ENCODE data around the gene LAMTOR2.
A peak's percentile ranks its signal among the peaks of the same experiment; 100 is the strongest.

The LAMTOR2 gene

DNA sequence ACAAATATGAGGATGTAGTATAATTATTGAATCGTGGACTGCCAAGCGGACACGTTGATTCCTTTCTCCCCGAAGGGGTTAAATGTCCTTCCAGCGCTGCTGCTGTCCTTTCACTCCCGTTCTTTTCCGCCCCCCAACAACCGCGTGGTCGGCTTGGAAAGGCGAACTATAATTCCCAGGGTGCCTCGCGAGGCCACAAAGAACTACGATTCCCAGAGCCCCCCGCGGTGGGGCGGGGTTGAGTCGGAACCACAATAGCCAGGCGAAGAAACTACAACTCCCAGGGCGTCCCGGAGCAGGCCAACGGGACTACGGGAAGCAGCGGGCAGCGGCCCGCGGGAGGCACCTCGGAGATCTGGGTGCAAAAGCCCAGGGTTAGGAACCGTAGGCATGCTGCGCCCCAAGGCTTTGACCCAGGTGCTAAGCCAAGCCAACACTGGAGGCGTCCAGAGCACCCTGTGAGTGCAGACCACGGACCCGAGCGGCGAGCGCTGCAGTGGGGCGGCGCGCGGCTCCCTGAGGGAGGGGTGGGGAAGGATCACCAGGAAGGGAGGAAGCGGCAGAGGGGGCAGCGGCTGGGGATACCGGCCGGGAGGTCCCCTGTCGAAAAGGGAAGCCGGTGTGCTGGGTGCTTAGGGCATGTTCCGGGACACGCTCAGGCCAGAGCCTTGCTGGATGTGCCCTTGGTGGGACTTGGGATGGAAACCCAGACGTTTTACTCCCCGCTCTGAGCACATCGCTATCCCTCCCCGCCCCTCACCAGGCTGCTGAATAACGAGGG lies at the start of gene LAMTOR2:
Gene LAMTOR2, plus strand, starts transcription at position 283 of the 781 bp plus-strand sequence. Its CDS starts 108 bp downstream, at position 391.
- TF ChIP-seq, protein P1, sequence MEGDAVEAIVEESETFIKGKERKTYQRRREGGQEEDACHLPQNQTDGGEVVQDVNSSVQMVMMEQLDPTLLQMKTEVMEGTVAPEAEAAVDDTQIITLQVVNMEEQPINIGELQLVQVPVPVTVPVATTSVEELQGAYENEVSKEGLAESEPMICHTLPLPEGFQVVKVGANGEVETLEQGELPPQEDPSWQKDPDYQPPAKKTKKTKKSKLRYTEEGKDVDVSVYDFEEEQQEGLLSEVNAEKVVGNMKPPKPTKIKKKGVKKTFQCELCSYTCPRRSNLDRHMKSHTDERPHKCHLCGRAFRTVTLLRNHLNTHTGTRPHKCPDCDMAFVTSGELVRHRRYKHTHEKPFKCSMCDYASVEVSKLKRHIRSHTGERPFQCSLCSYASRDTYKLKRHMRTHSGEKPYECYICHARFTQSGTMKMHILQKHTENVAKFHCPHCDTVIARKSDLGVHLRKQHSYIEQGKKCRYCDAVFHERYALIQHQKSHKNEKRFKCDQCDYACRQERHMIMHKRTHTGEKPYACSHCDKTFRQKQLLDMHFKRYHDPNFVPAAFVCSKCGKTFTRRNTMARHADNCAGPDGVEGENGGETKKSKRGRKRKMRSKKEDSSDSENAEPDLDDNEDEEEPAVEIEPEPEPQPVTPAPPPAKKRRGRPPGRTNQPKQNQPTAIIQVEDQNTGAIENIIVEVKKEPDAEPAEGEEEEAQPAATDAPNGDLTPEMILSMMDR (conservative IDR thresholded peaks at IDR 0.05; ENCODE audit: low read depth, low read length) = no peak
- peak within 1 kb of the TSS; percentile 99 for H3K4me3 ChIP-seq (ENCODE audit: low read length)
- DNase-seq (ENCODE audit: low read depth) = peak; percentile 85

DNA sequence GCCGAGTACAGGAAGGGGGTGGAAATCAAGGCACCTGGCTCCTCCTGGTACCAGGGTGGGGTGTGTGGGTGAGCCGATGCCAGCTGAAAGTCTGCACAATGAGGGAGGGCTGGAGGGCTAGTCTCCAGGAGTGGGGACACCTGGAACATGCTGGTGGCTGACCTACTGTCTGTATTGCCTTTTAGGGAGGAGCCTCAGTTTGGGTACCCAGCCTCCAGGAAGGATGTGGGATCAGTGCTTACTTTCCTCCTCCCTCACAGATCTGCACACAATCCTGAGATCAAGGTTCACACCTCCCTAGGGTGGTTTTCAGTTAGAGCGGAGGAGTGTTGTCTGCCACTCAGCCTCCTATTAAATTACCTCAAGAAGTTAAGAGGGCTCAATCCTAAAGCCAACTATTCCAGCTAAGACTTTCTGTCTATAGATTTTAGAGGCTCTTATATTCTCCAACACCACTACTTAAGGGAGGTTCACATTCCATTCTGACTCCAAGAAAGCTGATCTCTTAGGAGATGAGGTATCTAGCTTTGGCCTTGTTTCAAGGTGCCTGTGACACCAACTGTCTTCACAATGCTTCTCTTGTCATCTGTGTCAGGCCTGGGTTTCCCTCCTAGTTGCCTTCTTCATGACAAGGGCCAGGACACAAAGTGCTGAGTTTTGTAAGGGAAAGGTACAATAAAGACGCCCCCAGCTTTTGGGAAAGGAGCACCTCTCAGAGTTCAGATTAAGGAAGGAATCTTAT lies 49.6 kb upstream of the LAMTOR2 start:
- DNase-seq (ENCODE audit: low read depth) = no peak
- no peak overlapping the region for H3K4me3 ChIP-seq (ENCODE audit: low read length)
- TF ChIP-seq, protein P1 (conservative IDR thresholded peaks at IDR 0.05; ENCODE audit: low read depth, low read length) = no peak

DNA sequence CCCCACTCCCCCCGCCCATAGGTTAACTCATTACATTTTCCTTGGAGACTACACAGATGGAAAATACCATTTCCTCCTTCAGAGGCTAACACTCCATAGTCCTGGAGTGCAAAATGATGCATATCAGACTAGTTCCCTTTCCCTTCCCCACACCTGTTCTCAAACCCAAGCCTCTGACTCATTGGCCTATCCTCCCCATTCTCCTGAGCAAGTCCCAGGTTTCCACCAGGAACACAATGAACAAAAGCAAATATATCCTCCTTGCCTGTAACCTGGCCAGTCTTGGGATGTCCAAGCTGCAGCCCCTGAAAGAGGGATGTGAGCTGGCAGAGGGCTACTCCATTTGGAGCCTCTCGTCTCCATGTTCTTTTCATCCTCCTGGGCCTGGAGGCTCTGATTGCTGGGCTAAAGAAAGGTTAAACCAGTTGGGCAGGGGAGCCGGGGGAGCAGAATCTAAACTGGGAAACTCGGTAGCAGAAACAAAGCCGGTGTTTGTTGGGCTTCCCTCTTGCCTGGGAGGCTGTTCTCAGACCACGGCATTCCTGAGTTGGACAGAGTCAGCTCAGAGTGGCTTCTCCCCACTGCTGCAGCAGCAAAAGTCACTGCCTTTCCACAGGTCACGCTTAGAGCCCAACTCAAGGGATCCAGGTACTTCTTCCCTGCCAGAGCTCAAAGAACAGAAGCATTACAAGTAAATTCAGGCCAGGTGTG lies 47.8 kb upstream of the LAMTOR2 start:
- TF ChIP-seq, protein P1 (conservative IDR thresholded peaks at IDR 0.05; ENCODE audit: low read depth, low read length) = no peak
- no peak overlapping the region for H3K4me3 ChIP-seq (ENCODE audit: low read length)
- no peak for DNase-seq (ENCODE audit: low read depth)

DNA sequence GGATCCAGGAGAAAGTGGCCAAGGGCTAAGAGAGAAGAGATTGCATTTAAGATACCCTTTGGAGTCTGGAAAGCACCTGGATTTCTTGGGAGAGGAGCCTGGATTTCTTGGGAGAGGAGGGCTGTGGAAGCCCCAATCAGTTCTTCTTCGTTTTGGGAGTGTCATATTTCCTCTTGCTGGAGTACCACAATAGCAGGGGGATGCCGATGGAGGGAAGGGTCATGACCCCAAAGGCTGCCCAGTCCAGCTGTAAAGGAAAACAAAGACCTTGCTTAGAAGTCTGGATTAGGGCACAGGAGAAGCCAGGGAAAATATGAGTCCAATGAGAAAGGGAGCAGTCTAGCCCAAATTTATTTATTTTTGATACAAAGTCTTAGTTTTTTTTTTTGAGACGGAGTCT lies 45.2 kb upstream of the LAMTOR2 start:
- TF ChIP-seq, protein P1 (conservative IDR thresholded peaks at IDR 0.05; ENCODE audit: low read depth, low read length) = no peak
- DNase-seq (ENCODE audit: low read depth) = no peak
- H3K4me3 ChIP-seq (ENCODE audit: low read length) = no peak overlapping the region

DNA sequence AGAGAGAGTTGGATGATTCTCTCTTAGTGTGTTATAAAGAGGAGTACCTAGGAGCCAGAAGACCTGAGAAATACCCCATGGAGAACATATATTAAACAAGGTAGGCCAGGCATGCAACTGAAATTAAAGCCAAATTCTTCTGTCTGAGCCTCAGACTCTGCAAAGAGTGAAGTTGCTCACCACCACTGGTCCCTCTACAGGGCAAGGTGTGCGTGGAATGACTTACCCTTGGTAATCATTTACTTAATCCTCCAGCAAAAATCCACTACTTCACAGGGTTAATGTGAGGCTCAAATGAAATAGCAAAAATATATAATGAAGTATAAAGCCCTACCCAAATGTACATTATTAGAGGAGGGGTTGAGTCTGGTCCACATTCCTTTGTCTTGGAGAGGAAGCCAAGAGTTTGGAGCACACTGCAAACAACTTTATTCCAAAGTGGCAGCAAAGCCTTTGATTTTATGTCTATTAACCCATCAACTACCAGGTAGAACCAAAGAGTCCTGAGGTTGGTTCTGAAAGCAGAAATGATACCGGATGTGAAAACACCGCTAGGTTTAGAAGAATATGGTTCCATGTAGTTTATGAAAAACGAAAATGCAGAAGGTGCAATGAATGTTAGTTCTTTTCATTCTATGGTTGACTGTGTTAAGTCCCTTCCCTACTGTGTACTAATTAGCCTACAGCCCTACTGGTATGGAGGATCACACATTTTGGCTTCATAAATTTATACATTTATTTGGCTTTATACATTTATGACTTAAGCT lies 42.3 kb upstream of the LAMTOR2 start:
- no peak overlapping the region for H3K4me3 ChIP-seq (ENCODE audit: low read length)
- TF ChIP-seq, protein P1 (conservative IDR thresholded peaks at IDR 0.05; ENCODE audit: low read depth, low read length) = no peak

DNA sequence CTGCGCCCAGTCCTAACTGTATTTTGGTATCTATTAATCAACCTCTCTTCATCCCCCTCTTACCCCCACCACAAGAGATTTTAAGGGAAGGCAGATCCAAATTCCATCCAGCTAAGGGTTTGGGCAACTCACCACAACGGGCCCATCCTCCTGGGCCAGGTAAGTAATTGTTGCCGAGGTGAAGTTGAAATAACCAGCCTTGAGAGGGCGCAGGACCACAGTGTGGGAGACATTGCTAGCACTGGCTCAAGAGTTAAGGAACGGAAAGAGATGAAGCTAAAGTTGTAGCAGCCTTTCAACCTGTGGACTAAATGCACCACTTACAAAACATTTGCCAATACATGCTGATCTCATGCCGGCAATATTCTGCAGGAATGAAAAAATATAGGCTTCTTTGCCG lies 39.8 kb upstream of the LAMTOR2 start:
- TF ChIP-seq, protein P1 (conservative IDR thresholded peaks at IDR 0.05; ENCODE audit: low read depth, low read length) = no peak
- H3K4me3 ChIP-seq (ENCODE audit: low read length) = no peak overlapping the region
- DNase-seq (ENCODE audit: low read depth) = no peak

More for the DNA sequence above, 42.3 kb upstream of the LAMTOR2 start:
- DNase-seq (ENCODE audit: low read depth) = no peak
